Measurements from ENCODE around the gene PRPF6.
A peak's percentile ranks its signal among the peaks of the same experiment; 100 is the strongest.

PRPF6 gene

GRCh38 chr20:64068386-64069208, 87.7 kb downstream of the PRPF6 start:
- peak; percentile 30 for DNase-seq

- DNase-seq: no peak
Observed at GRCh38 chr20:64069209-64069613, 88.3 kb downstream of the PRPF6 start.

GRCh38 chr20:64069614-64070243, 88.8 kb downstream of the PRPF6 start:
- no peak for DNase-seq

- no peak for DNase-seq
Observed at GRCh38 chr20:64070244-64070993, 89.5 kb downstream of the PRPF6 start.

- DNase-seq: no peak
Observed at GRCh38 chr20:64071341-64072332, 90.7 kb downstream of the PRPF6 start.

GRCh38 chr20:64072498-64073063, 91.6 kb downstream of the PRPF6 start:
- no peak for DNase-seq

- no peak for DNase-seq
Observed at GRCh38 chr20:64073476-64074183, 92.7 kb downstream of the PRPF6 start.

- no peak for DNase-seq
Observed at GRCh38 chr20:64074184-64074789, 93.4 kb downstream of the PRPF6 start.

GRCh38 chr20:64074963-64075362, 94.0 kb downstream of the PRPF6 start:
- no peak for DNase-seq

GRCh38 chr20:64075556-64075955, 94.6 kb downstream of the PRPF6 start:
- no peak for DNase-seq

GRCh38 chr20:64076061-64076997, 95.4 kb downstream of the PRPF6 start:
- DNase-seq: no peak

GRCh38 chr20:64077094-64077493, 96.2 kb downstream of the PRPF6 start:
- DNase-seq: peak; percentile 84

- DNase-seq: no peak
Observed at GRCh38 chr20:64077541-64077875, 96.6 kb downstream of the PRPF6 start.

- peak; percentile 75 for DNase-seq
Observed at GRCh38 chr20:64077876-64078551, 97.1 kb downstream of the PRPF6 start.

GRCh38 chr20:64078934-64079272, 98.0 kb downstream of the PRPF6 start:
- no peak for DNase-seq

GRCh38 chr20:64079273-64080012, 98.5 kb downstream of the PRPF6 start, which contains the start of gene RGS19:
TSS of gene RGS19 (minus strand) at chr20:64079518. CDS start at chr20:64076886, 2,632 bp downstream.
- peak; percentile 95 for DNase-seq

GRCh38 chr20:64080013-64080812, 99.3 kb downstream of the PRPF6 start, which contains the start of gene OPRL1:
TSS of gene OPRL1 (plus strand) at chr20:64080082. CDS start at chr20:64092721, 12,639 bp downstream.
- no peak for DNase-seq
